A549 (cell line): ENCODE data around the gene MAPT.

ENCODE experiments used
- CHD2 ChIP-seq: fragments of 150-350 bp; IDR thresholded peaks from 2 replicates; pipeline ENCODE4 v1.6.1; 2014; ENCODE audit warnings: low read length; ENCODE audit not compliant: partially characterized antibody
- EP300 ChIP-seq, 2 experiments: fragments of >200 bp; sonication (Bioruptor Twin); formaldehyde crosslinking; IDR thresholded peaks; 2 replicates in 1 of 2; 3 replicates in 1 of 2; pipeline ENCODE4 v1.6.1; 2016 to 2017
- KDM1A ChIP-seq: fragments of 200-600 bp; sonication (generic); IDR thresholded peaks from 2 replicates; pipeline ENCODE4 v1.6.1; 2016; ENCODE audit warnings: low read depth, mild to moderate bottlenecking
- POLR2A ChIP-seq: IDR thresholded peaks from 2 replicates; pipeline ENCODE4 v1.6.1; 2012; ENCODE audit warnings: mild to moderate bottlenecking, low read length
- RAD21 ChIP-seq, 2 experiments: fragments of >200 bp in 1 of 2; sonication (Bioruptor Twin) in 1 of 2; formaldehyde crosslinking in 1 of 2; IDR thresholded peaks in 1 of 2; conservative IDR thresholded peaks in 1 of 2; 2 replicates in 1 of 2; 3 replicates in 1 of 2; pipeline ENCODE4 v1.6.1; 2012 to 2018; ENCODE audit warnings: inconsistent platforms in 1 of 2

- TF ChIP-seq POLR2A (no peak), EP300 (IDR thresholded peaks at IDR 0.05) (no peak), KDM1A (no peak), RAD21 (conservative IDR thresholded peaks at IDR 0.05 in 1 of 2, IDR thresholded peaks at IDR 0.05 in 1 of 2) (no peak), CHD2 (no peak)
Observed at GRCh38 chr17:45855691-45856336, 38.5 kb upstream of the MAPT start.
